ENCODE results near the gene KHK. TPM values are rescaled to one million over a fixed set of nuclear protein-coding genes. Genes with fewer than 3 reads are reported as not detected.
A peak's percentile ranks its signal among the peaks of the same experiment; 100 is the strongest.

KHK gene
- total RNA-seq, 1 donor from 2014 or later, result 3.6 TPM

DNA sequence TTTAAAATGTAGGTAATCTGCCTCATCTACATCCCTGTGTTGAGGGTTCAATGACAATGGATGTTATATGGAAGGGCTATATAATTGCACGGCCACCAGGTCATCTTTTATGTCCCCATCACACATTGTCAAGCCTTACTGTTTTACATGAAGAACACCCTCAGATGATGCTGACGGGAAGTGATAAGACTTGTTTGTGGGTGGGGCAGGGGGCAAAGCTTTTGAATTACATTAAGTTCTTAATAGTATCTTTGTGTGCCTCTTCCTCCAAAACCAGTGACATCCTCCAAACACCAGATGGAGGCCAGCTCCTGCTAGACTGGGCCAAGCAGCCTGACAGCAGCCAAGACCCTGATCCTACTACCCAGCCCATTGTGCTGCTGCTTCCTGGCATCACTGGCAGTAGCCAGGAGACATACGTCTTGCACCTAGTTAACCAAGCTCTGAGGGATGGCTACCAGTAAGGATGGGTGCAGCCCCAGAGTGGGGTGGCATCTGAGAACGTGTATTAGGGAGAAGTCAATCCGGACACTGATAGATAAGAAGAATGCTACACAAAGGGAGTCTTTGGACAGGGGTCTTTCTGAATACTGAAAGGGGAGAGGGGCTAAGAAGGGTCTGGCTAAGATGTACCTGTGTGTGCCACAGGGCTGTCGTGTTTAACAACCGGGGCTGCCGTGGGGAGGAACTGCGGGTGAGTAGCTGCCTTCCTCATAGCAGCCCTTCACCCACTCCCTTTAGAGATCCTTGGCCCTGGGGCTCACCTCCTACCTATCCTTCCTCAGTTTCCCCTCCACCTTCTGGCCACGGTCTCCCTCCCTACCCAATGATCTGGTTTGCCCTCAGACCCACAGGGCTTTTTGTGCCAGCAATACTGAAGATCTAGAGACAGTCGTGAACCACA, 42.3 kb downstream of the KHK start:
- peaks cover 9% of the 10 kb centered on the region for H3K36me3 Mint-ChIP-seq
- H3K4me3 Mint-ChIP-seq, result no peak overlapping the region
- DNase-seq (ENCODE audit: low spot score in 2 of 2, unreplicated experiment in 2 of 2), result no peak
- H3K27me3 Mint-ChIP-seq (ENCODE audit: low read depth), result peaks cover 6% of the 10 kb centered on the region
- H3K9me3 Mint-ChIP-seq, result no peaks in the 10 kb centered on the region
- H3K4me1 Mint-ChIP-seq, result peaks cover 12% of the 10 kb centered on the region
- TF ChIP-seq, protein P1, sequence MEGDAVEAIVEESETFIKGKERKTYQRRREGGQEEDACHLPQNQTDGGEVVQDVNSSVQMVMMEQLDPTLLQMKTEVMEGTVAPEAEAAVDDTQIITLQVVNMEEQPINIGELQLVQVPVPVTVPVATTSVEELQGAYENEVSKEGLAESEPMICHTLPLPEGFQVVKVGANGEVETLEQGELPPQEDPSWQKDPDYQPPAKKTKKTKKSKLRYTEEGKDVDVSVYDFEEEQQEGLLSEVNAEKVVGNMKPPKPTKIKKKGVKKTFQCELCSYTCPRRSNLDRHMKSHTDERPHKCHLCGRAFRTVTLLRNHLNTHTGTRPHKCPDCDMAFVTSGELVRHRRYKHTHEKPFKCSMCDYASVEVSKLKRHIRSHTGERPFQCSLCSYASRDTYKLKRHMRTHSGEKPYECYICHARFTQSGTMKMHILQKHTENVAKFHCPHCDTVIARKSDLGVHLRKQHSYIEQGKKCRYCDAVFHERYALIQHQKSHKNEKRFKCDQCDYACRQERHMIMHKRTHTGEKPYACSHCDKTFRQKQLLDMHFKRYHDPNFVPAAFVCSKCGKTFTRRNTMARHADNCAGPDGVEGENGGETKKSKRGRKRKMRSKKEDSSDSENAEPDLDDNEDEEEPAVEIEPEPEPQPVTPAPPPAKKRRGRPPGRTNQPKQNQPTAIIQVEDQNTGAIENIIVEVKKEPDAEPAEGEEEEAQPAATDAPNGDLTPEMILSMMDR (IDR thresholded peaks at IDR 0.05; ENCODE audit: unreplicated experiment), result no peak
- no peak overlapping the region for H3K27ac Mint-ChIP-seq

DNA sequence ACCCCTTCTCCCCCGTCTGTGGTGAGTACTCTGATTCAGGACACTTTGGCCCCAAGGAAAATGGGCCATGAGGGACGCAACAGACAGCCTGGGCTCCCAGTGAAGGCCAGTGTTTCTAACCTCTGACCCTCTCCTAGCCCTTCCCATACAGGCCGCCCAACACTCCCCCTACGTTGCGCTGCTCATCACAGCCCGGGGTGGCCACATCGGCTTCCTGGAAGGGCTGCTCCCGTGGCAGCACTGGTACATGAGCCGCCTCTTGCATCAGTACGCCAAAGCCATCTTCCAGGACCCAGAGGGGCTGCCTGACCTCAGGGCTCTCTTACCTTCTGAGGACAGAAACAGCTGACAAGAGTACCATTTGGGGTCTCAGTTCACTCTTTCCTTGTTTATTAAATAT, 43.8 kb downstream of the KHK start:
- Mint-ChIP-seq H3K4me3 (no peak overlapping the region), H3K9me3 (no peaks in the 10 kb centered on the region), H3K4me1 (peaks cover 12% of the 10 kb centered on the region), H3K27ac (no peak overlapping the region), H3K27me3 (ENCODE audit: low read depth) (no peaks in the 10 kb centered on the region), H3K36me3 (peaks cover 9% of the 10 kb centered on the region)
- TF ChIP-seq, protein P1 (IDR thresholded peaks at IDR 0.05; ENCODE audit: unreplicated experiment), result no peak
- DNase-seq (ENCODE audit: low spot score in 2 of 2, unreplicated experiment in 2 of 2), result no peak

DNA sequence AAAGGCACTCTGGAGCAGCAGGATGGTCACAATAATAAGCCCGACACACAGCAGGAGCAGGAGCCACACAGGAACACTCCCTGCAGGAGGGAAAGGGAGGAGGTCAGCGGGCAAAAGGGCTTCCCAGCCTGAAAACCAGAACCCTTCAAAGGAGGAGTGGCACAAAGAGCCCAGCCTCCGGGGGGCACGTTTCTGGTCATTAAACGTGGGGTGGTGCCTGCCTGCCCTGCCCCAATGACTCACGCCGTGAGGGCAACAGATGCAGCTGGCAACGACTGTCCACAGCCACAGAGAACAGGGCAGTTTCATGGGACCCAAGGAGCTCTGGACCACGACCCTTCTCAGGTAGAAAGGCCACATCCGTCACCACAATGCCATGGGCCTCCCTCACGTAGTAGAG, 44.9 kb downstream of the KHK start:
- H3K9me3 Mint-ChIP-seq, result no peaks in the 10 kb centered on the region

DNA sequence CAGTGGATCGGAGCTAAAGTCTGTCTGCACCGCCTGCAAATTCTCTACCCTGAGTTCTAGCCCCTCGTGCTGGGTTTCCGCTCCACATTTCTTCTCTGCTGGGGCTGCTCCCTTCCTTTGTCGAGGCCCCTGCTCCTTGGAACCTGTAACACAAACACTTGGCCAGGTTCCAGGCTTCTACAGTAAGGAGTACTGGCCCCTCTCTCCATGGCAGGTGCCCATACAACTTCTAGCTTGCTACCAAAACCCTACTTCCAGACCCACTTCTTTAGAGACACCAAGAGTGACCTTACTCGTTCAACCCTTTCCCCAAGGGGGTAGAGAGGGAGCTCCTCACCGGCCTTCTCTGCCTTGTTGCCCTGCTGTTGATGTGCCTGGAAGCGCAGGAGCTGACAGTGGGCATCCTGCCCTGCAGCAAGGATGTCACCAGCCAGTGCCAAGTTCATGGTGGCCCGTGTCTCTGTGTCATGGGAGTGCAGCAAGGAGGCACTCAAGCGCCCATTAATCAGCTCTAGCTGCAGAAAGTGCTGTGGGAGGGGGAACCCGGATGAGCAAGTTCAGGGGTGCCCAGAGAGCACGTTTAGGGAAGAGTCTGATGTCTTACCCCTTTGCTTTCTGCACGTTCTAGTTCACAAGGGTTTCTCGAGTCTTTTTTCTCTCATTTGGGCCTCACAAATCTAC, 46.8 kb downstream of the KHK start:
- peak overlapping the region; percentile 90 for H3K4me3 Mint-ChIP-seq
- DNase-seq (ENCODE audit: low spot score in 2 of 2, unreplicated experiment in 2 of 2), result no peak
- peak overlapping the region; percentile 91 for H3K27ac Mint-ChIP-seq
- H3K4me1 Mint-ChIP-seq, result peaks cover 12% of the 10 kb centered on the region
- TF ChIP-seq, protein P1 (IDR thresholded peaks at IDR 0.05; ENCODE audit: unreplicated experiment), result no peak
- H3K36me3 Mint-ChIP-seq, result peaks cover 9% of the 10 kb centered on the region
- no peaks in the 10 kb centered on the region for H3K9me3 Mint-ChIP-seq
- H3K27me3 Mint-ChIP-seq (ENCODE audit: low read depth), result no peaks in the 10 kb centered on the region

More for the DNA sequence above, 44.9 kb downstream of the KHK start:
- TF ChIP-seq, protein P1 (IDR thresholded peaks at IDR 0.05; ENCODE audit: unreplicated experiment), result no peak
- no peak overlapping the region for H3K4me3 Mint-ChIP-seq
- H3K27ac Mint-ChIP-seq, result no peak overlapping the region
- no peaks in the 10 kb centered on the region for H3K27me3 Mint-ChIP-seq (ENCODE audit: low read depth)
- no peak for DNase-seq (ENCODE audit: low spot score in 2 of 2, unreplicated experiment in 2 of 2)
- peaks cover 9% of the 10 kb centered on the region for H3K36me3 Mint-ChIP-seq
- peaks cover 12% of the 10 kb centered on the region for H3K4me1 Mint-ChIP-seq

DNA sequence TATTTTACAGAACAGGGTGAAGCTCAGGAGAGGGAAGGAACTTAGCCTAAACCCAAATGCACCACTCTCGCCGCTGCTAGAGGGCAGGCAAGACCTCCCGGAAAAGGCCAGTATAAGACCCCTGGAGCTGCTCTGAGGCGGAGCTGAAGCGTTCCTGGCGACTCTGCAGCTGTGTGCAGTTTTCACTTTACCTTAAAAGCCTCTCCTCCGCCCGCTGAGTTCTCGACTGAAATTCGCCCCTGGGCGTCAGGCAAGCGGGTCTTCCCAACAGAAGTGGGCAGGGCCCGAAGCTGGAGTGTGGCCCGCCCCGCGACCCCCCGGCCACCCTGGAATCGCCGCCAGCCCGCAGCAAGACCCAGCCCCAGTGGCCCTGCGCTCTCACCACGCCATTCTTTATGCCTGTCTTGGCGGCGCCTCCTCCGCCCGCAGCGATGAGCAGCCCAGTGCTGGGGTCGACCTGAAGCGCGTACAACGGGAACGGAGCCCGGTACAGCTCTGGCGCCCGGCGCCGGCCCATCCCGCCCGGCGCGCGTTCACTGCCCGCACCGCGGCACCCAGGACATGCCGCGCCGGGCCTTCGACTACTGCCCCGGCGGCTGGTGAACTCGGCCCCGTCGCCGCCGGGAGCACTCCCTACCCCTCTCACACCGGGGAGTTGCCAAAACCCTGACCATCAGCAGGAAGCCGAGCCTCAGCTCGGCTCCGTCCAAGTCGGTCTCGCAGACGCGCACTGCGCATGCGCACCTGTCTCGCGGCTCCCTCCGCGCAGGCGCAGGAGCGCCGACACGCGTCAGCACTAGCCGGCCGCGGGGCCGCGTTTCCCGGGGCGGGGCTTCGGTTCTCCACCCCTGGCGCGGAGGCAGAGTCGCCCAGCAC, 47.6 kb downstream of the KHK start, which contains the start of gene PREB:
PREB (minus strand) TSS at position 732 of the 876 bp plus-strand sequence; CDS start at position 517, 215 bp downstream.
- H3K4me3 Mint-ChIP-seq, result peak within 1 kb of the TSS; percentile 90
- H3K4me1 Mint-ChIP-seq, result peaks cover 12% of the 10 kb centered on the region
- H3K36me3 Mint-ChIP-seq, result peaks cover 9% of the 10 kb centered on the region
- TF ChIP-seq, protein P1 (IDR thresholded peaks at IDR 0.05; ENCODE audit: unreplicated experiment), result no peak
- DNase-seq (ENCODE audit: low spot score in 2 of 2, unreplicated experiment in 2 of 2), result peak; percentile 98 to 99
- H3K27me3 Mint-ChIP-seq (ENCODE audit: low read depth), result no peaks in the 10 kb centered on the region
- peak within 1 kb of the TSS; percentile 98 for H3K27ac Mint-ChIP-seq
- H3K9me3 Mint-ChIP-seq, result no peaks in the 10 kb centered on the region

Measured in mesothelial cell of epicardium (in vitro differentiated cells).